ENCODE data around the gene OPCML. TPM values are rescaled to one million over a fixed set of nuclear protein-coding genes. Genes with fewer than 3 reads are reported as not detected.

Gene OPCML
- total RNA-seq, 1 donor from 2014 or later: 26.9 TPM

DNA sequence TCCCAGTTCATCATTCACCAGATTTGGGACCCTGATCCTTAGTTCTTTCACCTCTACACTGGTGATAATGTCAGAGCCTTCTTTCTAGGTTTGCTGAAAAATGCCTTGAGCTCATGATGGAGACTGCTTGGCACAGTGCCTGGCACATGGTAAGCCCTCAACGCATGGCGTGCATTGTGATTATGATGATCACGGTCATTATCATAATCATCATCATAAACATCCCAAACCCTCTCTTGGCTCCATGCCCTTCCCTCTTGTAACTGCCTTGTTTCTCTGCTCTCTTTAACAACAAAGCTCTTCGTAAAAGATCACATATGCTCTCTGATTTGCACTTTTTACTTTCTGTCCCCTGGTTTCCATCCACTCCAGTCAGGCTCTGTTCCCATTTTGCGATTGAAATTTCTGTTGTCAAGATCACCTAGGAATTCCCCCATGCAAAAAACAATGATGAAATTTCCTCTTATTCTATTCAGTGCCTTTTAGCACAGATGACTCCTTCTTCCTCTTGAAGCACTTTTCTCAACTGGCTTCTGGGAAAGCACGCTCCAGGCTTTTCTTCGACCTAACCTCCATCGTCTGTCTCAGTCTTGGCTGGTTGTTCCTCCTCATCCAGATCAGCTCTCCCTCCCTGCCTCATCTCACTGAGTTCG is 479.1 kb downstream of the OPCML start:
- DNase-seq (ENCODE audit: low spot score in 2 of 2) (no peak), FAIRE-seq (no peak)

- no peak for FAIRE-seq
- DNase-seq (ENCODE audit: low spot score in 2 of 2): no peak
Measured at GRCh38 chr11:133052537-133052936, 479.8 kb downstream of the OPCML start.

DNA sequence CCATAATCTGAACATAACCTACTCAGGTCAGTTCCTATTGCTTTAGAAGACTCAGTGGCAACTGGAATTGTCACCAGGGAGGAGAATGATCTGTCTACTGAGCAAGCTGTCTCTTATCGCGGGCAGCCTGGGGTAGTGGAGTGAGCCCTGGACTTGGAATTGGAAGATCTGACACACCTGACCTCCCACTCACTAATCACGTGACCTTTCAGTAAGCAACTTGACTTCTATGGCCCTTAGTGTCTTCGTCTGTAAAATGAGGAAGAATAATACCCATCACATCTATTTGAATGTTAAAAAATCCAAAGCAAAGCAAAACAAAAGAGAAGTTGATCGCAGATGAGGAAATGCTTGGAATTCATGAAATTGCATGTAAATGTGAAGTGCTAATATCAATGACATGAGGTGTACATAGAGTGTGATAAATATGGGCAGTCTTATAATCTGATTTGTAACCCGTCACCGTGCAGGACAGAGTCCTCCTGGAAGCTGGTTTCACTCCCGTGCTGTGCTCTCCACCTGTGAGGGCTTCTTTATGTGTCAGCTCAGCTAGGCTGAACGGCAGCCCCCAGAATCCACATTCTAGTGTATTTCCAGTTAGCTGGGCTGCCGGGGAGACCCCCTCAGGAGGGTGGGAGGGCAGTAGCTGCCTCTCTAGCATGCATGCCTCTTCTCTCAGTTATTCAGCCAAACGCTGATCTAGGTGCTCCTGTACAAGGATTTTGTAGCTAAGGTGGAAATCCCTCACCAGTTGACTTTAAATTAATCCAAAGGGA is 482.9 kb downstream of the OPCML start:
- DNase-seq (ENCODE audit: low spot score in 2 of 2) (no peak), FAIRE-seq (no peak)

DNA sequence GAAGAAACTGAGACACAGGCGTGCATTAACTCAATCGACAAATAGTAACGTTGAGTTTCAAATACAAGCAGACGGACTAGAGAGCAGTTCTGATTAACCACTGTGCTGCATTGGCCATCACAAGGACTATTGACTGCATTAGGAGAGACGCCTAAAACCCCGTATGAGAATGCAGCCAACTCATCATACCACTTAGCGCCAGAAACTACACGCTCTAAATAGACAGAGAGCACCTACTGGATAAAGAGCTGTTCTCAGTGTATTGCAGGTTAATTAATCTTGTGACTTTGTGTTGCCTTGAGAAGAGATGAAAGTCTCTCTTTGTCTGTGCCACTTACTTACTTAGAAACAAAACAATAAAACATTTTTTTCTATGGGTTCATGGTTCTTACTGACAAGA is 484.0 kb downstream of the OPCML start:
- FAIRE-seq: no peak

GRCh38 chr11:133047771-133048115 is 484.6 kb downstream of the OPCML start:
- FAIRE-seq (no peak), DNase-seq (ENCODE audit: low spot score in 2 of 2) (no peak)

More for the DNA sequence above, 484.0 kb downstream of the OPCML start:
- DNase-seq (ENCODE audit: low spot score in 2 of 2): no peak

- FAIRE-seq (no peak), DNase-seq (ENCODE audit: low spot score in 2 of 2) (no peak)
Measured at GRCh38 chr11:133047036-133047770, 485.1 kb downstream of the OPCML start.

GRCh38 chr11:133046252-133046651 is 486.0 kb downstream of the OPCML start:
- FAIRE-seq: no peak
- DNase-seq (ENCODE audit: low spot score in 2 of 2): no peak

GRCh38 chr11:133041928-133042882 is 490.1 kb downstream of the OPCML start:
- DNase-seq (ENCODE audit: low spot score in 2 of 2) (no peak), FAIRE-seq (no peak)

DNA sequence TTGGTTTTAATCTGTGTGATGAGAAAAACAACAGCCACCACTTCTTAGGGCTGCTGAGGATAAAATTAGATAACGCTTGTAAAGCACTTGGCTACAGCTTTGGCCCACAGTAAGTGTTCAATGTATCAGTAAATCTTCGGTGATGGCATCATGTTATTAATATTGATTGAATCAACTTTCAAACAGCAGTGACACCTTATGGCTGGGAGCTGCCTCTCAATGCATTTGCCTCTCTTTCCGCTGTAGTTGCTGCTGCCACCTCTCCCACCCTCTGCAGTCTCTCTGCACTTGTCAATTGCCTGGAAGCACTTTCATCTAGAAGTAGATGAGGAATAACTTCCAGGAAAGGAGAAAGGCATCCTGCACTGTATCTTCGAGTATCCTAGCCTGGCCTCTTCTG is 491.1 kb downstream of the OPCML start:
- DNase-seq (ENCODE audit: low spot score in 2 of 2): no peak
- no peak for FAIRE-seq

DNA sequence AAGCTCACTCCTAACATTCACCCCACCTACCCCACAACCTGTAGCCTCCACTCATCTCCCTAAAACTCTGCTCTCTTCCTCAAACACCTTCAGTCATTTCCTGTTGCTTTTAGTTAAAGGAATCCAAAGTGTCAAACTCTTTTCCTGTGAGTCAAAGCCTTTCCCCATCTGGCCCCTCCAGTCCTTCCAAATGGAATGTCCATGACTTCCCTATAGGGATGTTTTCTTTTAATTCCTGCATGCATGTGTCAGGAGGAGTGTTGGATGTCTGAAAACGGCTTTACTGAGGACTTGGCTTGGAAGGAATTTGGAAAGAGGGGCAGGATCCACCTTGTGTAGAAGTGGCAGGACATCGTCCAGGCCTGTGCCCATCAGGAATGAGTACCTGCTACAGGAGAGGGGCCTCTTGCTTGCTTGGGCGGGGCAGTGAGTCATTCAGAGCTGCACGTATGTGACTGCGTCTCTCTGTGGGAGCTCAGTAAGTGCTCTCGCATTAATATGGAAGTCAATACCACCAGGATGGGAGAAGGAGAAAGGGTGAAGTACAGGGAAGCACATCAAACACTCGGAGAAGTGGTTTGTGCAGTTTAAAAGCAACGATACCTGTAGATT is 491.9 kb downstream of the OPCML start:
- DNase-seq (ENCODE audit: low spot score in 2 of 2) (no peak), FAIRE-seq (no peak)

- FAIRE-seq: no peak
- no peak for DNase-seq (ENCODE audit: low spot score in 2 of 2)
Measured at GRCh38 chr11:133038850-133039249, 493.5 kb downstream of the OPCML start.

GRCh38 chr11:133034929-133035328 is 497.4 kb downstream of the OPCML start:
- DNase-seq (ENCODE audit: low spot score in 2 of 2): no peak
- no peak for FAIRE-seq

- no peak for FAIRE-seq
- no peak for DNase-seq (ENCODE audit: low spot score in 2 of 2)
Measured at GRCh38 chr11:133029107-133029506, 503.2 kb downstream of the OPCML start.

GRCh38 chr11:133026952-133027351 is 505.3 kb downstream of the OPCML start:
- FAIRE-seq: no peak
- DNase-seq (ENCODE audit: low spot score in 2 of 2): no peak

DNA sequence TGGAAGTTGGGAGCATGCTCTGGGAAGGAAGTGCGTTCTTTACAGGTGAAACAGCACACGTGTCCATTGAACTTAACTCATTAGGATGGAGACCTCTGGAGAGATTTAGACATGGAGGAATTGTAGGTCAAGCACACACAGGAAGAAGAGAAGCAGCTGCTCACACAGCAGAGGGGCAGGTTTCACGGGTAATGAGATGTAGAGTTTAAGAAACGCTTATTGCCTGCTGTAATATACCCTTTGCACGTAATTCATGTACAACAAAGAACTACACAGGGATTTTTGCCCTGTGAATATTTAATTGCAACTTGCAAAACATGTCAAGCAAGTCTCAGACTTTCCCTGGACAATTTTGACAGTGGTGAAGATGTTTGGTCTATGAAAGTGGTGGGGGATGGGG is 508.0 kb downstream of the OPCML start:
- DNase-seq (ENCODE audit: low spot score in 2 of 2): no peak
- FAIRE-seq: no peak

- DNase-seq (ENCODE audit: low spot score in 2 of 2) (no peak), FAIRE-seq (no peak)
Measured at GRCh38 chr11:133023232-133023631, 509.1 kb downstream of the OPCML start.

GRCh38 chr11:133021553-133021952 is 510.7 kb downstream of the OPCML start:
- no peak for DNase-seq (ENCODE audit: low spot score in 2 of 2)

DNA sequence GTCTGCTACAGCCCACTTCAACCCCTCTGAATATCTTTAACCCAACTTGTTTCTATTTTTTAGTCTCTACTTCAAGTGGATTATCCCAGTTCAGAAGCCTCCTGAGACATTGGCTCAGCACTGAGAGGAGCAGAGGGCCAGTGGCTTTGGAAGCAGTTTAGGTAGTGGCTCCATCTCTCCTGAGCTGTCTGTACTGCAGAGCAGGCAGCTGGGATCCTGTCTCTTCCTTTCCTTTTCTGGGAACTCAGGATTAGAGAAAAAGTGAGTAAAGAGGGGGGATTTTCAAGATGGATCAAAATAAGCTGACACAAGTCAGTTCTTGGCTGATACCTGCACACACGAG is 512.0 kb downstream of the OPCML start:
- DNase-seq (ENCODE audit: low spot score in 2 of 2): no peak

More at GRCh38 chr11:133021553-133021952, 510.7 kb downstream of the OPCML start:
- FAIRE-seq: no peak

GRCh38 chr11:133019545-133020371 is 512.5 kb downstream of the OPCML start:
- FAIRE-seq (no peak), DNase-seq (ENCODE audit: low spot score in 2 of 2) (no peak)

More for the DNA sequence above, 512.0 kb downstream of the OPCML start:
- no peak for FAIRE-seq

Measured in frontal cortex (tissue), 4 donors.